GM21717 (cell line): Measurements from ENCODE around the gene ADIPOR2.
"Not testable (repeated sequence)": the region's sequence is repeated elsewhere in the genome, so short reads cannot be mapped to it uniquely, and the experiment has no call there.

ENCODE experiments used
- ATAC-seq: cut with Tn5 transposase; IDR thresholded peaks from one replicate; pipeline ENCODE4 v1.9.1; 2021; ENCODE audit warnings: mild to moderate bottlenecking, moderate library complexity; ENCODE audit not compliant: unreplicated experiment

The ADIPOR2 gene

GRCh38 chr12:1702713-1703112, 11.8 kb downstream of the ADIPOR2 start:
- no peak for ATAC-seq

DNA sequence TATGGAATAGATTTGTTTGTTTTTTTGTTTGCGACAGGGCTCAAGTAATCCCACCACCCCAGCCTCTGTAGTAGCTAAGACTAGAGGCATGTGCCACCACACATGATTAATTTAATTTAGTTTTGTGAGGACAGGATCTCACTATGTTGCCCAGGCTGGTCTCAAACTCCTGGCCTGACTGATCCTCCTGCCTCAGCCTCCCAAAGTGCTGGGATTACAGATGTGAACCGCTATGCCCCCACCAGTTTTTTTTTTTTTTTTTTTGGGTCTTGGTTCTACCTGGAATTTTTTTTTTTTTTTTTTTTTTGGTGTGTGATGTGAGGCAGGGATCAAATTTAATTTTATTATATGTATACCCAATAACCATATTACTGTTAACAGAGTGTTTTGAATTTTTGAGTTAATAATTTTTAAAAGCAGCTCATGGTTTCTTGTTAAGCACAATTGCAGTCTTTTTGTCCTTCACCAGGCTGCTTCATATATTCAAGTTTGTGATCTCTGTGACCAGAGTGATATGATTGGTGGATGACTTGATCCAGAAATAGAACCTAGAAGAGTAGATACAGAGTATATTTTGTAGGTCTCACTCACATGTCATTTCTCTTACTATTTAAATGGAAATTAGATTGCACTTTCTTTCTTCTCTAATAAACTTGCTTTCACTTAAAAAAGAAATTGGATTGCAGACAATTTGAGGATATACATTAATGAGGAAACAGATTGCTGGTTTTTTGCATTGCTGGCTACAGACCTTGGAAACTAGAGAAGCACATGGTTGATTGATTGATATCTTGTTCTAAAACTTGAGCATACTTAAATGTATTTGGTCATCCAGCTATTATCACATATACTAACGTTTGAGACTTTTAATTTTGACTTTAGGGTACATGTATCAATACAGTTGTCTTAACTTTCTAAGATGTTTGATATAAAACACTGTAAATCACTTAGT, 13.2 kb downstream of the ADIPOR2 start:
- no peak for ATAC-seq

- no peak for ATAC-seq
These were observed 15.1 kb downstream of the ADIPOR2 start for GRCh38 chr12:1705774-1706631.

DNA sequence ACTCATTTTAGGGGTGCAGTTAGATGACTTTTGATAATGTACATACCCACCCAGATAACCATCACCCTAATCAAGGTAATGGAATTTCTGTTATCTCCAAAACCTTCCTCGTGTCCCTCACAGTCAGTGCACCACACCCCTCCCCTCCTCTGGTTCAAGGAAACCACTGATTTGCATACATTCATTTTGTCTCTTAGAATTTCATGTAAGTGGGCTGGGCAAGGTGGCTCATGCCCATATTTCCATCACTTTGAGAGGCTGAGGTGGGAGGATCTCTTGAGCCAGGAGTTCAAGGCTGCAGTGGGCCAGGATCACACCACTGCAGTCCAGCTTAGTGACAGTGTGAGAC, 15.7 kb downstream of the ADIPOR2 start:
- ATAC-seq = no peak

GRCh38 chr12:1707051-1707450, 16.2 kb downstream of the ADIPOR2 start:
- ATAC-seq = no peak

DNA sequence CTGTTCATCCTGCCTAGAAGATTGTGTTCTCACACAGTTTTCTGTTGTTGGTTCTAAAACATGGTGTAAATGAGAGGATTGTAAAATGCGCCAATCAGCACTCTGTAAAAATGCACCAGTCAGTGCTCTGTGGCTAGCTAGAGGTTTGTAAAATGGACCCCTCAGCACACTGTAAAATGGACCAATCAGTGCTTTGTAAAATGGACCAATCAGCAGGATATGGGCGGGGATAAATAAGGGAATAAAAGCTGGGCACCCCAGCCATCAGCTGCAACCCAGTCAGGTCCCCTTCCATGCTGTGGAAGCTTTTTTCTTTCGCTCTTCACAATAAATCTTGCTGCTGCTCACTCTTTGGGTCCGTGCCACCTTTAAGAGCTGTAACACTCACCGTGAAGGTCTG, 19.1 kb downstream of the ADIPOR2 start:
- ATAC-seq = not testable (repeated sequence)

GRCh38 chr12:1710870-1711269, 20.0 kb downstream of the ADIPOR2 start:
- not testable (repeated sequence) for ATAC-seq

GRCh38 chr12:1711536-1712211, 20.8 kb downstream of the ADIPOR2 start:
- ATAC-seq = not testable (repeated sequence)

DNA sequence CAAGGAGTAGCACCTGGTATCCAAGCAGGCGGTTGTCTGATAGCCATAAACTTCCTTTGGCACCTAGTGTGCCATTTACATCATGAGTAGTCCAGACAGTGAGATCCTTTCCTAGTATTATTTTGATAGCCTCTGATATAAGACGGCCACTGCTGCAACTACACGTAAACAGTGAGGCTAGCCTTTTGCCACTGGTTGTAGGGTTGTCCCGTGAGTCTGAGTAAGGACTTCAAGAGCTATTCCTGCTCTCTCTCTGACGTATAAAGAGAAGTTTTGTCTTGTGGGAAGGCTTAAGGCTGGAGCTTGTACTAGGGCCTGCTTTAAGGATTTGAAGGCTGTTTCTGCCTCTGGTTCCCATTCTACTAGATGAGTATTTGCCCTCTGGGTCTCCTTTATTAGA, 21.4 kb downstream of the ADIPOR2 start:
- not testable (repeated sequence) for ATAC-seq

GRCh38 chr12:1712852-1713251, 22.0 kb downstream of the ADIPOR2 start:
- ATAC-seq = not testable (repeated sequence)

DNA sequence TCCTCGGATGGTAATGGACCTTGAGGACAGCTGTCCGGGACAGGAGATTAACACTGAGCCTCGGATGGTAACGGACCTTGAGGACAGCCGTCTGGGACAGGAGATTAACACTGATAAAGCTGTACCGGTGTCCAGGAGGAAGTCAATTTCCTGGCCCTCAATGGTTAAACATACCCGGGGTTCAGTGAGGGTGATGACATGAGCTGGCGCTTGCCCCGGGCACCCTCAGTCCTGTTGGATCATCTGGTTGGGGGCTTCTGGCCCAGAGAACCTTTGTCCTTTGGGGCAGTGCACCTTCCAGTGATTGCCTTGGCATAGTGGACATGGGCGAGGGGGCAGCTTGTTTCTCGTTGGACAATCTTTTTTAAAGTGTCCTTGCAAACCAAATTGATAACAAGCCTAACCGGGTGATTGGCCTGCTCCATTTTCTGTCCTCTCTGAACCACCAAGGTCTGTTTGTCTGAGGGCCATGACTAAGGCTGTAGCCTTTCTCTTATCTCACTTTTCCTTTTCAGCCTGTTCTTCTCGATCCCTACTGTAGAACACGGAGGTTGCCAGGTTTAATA, 23.0 kb downstream of the ADIPOR2 start:
- not testable (repeated sequence) for ATAC-seq

DNA sequence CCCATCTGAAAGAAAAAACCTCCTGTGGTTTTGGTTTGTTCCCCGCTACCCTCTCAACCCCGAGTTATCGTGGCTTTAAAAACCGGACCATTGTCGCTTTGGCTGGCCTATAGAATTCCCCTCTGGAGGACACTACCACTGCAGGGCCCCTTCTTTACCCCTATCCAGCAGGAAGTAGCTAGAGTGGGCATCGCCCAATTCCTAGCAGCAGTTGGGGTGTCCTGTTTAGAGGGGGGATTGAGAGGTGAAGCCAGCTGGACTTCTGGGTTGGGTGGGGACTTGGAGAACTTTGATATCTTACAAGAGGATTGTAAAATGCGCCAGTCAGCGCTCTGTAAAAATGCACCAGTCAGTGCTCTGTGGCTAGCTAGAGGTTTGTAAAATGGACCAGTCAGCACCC, 24.6 kb downstream of the ADIPOR2 start:
- ATAC-seq = not testable (repeated sequence)

GRCh38 chr12:1716215-1716862, 25.5 kb downstream of the ADIPOR2 start:
- ATAC-seq = no peak

- no peak for ATAC-seq
These were observed 26.0 kb downstream of the ADIPOR2 start for GRCh38 chr12:1716911-1717310.

DNA sequence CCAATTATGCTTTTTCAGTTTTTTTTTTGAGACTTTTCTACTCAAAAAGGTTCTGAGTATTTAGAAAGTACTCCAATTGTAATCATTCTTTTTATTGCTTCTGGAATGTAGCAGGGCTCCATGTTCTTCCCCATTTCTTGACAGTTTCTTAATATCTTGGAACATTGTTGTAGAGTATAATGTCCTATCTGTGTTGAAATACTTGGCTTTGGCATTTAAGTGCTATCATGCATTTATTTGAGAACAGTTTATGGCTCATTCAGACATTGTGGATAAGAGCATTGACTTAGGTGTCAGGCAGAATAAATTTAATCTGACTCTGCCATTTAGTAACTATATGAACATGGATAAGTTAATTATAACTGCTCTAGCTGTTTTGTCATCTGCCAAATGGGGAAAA, 28.3 kb downstream of the ADIPOR2 start:
- ATAC-seq = no peak

DNA sequence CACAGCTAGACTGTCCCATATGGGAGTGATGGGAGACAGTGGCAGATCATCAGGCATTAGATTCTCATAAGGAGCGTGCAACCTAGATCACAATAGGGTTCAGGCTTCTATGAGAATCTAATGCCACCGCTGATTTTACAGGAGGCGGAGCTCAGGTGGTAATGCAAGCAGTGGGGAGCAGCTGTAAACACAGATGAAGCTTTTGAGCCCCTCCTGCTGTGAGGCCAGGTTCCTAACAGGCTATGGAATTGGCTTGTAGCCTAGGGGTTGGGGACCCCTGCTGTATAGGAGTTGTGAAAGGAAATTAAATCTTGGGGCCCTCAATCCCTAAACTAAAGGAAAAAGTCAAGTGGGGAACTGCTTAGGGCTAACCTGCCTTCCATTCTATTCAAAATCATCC, 29.6 kb downstream of the ADIPOR2 start:
- no peak for ATAC-seq

DNA sequence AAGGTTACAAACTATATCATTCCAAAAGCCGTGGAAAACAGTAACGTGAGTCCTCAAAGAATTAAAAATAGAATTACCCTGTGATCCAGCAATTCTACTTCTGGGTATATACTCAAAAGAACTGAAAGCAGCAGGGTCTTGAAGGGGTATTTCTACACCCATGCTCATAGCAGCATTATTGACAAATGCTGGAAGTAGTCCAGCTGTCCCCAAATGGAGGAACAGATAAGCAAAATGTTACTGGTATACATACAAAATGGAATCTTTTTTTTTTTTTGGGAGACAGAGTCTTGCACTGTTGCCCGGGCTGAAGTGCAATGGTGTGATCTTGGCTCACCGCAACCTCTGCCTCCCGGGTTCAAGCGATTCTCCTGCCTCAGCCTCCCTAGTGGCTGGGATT, 32.9 kb downstream of the ADIPOR2 start:
- no peak for ATAC-seq

DNA sequence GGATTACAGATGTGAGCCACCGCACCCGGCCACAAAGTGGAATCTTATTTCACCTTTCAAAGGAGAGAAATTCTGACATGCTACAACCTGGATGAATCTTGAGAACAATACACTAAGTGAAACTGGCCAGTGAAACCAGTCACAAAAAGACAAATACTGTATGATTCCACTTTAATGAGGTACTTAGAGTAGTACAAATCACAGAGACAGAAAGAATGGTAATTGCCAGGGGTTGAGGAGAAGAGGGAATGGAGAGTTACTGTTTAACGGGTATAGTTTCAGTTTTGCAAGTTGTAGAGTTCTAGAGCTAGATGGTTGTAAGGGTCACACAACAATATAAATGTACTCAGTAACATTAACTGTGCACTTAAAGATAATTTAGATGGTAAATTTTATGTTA, 33.4 kb downstream of the ADIPOR2 start:
- no peak for ATAC-seq

- ATAC-seq = no peak
These were observed 35.9 kb downstream of the ADIPOR2 start for GRCh38 chr12:1726753-1727152.

DNA sequence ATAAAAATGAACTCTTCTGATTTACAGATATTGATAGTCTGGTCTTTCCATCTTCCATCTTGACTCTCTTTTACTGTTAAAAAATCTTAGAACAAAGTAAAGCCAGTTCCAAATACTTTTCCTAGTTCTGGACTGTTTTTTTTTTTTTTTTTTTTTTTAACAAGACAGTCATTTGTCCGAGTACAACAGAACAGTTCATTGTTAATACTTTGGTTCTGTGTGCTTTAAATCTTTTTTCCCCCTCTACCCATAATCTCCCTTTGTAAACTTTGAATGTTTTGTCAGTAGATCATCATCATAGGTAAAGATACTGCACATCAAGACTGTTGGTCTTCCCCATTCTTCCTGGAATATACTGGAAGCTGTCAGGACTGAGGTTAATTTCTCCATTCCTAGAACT, 38.0 kb downstream of the ADIPOR2 start:
- ATAC-seq = no peak
